Head of caudate nucleus (tissue), 42 donors: ENCODE results near the gene GRIK4.
"Not testable (repeated sequence)": the region's sequence is repeated elsewhere in the genome, so short reads cannot be mapped to it uniquely, and the experiment has no call there.

ENCODE experiments used
- DNase-seq, 42 donors: peaks; one replicate each; pipeline versions ENCODE4 v3.0.0 to v3.0.0-alpha.2; 2020 to 2021; ENCODE audit warnings: mixed read lengths in 7 of 42
- intact Hi-C: fragments of 100-400 bp; cut with DNase I; formaldehyde crosslinking; loops from one replicate; pipeline ENCODE4 v1.15.0; 2022

Gene GRIK4

GRCh38 chr11:120582535-120582934, 71.0 kb downstream of the GRIK4 start:
- intact Hi-C loops, DNase-seq: not testable (repeated sequence)

DNA sequence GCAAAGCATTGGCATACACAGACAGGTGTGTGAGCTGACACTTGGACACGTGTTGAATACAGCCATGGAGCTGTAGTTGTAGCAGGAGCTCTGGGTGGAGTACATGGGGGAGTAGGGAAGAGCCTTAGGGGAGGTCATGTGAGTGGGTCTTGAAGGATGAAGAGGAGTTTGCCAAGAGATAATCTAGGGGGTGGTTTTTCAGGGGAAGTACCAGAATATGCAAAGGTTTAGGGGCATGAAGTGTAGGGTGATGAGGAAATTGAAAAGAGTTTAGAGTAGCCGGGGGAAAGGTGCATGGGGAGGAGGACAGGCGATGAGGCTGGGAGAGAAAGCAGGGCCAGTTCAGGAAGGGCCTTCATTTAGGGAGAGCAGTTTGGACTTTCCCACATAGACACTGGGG, 74.5 kb downstream of the GRIK4 start:
- intact Hi-C loops = no loop called here
- DNase-seq = no peak

- intact Hi-C loops = no loop called here
- no peak for DNase-seq
Measured at GRCh38 chr11:120586728-120587127, 75.2 kb downstream of the GRIK4 start.

- intact Hi-C loops = no loop called here
- no peak for DNase-seq
Measured at GRCh38 chr11:120587299-120587698, 75.8 kb downstream of the GRIK4 start.

- DNase-seq = no peak
- intact Hi-C loops = no loop called here
Measured at GRCh38 chr11:120589376-120589775, 77.8 kb downstream of the GRIK4 start.

- DNase-seq = no peak
- intact Hi-C loops = no loop called here
Measured at GRCh38 chr11:120590472-120590871, 78.9 kb downstream of the GRIK4 start.

- intact Hi-C loops = no loop called here
- DNase-seq = no peak
Measured at GRCh38 chr11:120594746-120595145, 83.2 kb downstream of the GRIK4 start.

- no peak for DNase-seq
- intact Hi-C loops = no loop called here
Measured at GRCh38 chr11:120595557-120595956, 84.0 kb downstream of the GRIK4 start.

DNA sequence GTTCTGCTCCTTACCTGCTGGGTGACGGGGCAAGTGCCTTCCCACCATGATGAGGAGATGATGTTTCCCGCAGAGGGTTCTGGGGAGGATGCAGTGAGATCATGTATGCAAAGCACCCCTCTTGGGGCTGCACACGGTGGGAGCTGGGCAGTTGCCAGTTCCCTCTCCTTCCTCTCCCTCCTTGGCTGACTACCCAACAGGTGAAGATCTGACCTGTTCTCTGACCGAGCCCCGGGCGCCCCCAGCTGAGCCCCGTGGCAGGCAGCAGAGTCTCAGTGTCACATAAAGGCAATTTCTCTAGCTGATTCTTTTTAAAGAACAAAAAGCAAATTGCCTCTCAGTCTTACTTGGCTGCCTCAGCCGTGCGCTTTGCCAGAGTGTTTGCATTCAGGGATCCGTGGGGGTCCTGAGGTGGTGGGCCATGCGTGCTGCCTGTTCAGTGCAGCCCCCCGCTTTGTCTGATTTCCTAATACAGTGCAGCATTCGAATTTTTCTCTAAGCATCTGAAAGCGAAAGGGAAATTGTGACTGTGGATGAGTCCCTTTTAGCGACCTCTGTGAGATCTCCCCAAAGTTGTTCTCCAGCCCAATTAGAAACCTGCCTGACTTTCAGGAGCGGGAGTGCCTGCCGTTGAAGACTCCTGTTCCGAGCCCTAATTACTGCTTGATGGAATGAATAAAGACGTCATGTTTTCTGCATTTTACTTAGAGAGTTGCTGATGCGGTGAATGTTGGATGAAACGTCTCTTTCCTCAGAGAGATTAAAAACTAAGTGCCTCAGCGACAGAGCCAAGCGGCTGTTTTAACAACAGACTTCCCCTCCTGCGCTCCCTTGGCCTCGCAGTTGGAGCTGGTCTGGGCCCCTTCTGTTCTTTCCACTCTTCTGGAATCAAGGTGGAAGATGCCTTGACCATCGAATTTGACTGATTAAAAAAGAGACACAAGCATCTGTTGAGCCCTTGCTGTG, 86.0 kb downstream of the GRIK4 start:
- DNase-seq = peak in 4 of 42 donors; percentile 10 to 43 (median 14)
- intact Hi-C loops = no loop called here

DNA sequence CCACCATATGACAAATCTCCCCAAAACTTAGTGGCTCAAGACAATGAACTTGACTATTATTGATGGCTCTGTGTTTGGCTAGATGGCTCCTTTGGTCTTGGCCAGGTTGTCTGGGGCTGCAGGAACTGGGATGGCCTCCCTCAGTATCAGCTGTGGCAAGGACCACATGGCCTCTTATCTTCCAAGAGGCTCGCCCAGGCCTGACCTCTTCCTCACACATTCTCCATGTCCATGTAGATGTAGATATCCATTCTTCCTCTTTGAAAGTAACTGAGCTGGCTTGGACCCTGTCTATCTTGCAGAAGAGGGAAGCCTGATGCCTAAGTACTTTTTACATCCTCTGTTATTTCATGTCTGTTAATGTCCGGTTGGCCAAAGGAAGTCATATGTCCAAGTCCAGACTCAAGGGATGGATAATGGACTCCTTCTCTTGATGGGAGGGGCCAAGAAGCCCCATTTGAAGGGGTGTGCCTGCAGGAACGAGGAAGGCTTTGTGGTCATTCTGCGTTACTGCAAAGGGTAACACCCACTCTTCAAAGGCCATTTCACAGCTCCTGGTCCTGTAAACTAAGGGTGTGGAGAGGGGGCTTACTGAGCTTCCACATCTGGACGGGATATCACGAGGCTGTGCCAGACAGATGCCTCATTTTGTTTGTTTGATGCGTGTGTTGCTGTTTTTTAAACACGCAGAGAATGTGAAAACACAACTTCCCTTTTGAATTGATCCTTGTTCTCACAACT, 87.1 kb downstream of the GRIK4 start:
- intact Hi-C loops = no loop called here
- no peak for DNase-seq

DNA sequence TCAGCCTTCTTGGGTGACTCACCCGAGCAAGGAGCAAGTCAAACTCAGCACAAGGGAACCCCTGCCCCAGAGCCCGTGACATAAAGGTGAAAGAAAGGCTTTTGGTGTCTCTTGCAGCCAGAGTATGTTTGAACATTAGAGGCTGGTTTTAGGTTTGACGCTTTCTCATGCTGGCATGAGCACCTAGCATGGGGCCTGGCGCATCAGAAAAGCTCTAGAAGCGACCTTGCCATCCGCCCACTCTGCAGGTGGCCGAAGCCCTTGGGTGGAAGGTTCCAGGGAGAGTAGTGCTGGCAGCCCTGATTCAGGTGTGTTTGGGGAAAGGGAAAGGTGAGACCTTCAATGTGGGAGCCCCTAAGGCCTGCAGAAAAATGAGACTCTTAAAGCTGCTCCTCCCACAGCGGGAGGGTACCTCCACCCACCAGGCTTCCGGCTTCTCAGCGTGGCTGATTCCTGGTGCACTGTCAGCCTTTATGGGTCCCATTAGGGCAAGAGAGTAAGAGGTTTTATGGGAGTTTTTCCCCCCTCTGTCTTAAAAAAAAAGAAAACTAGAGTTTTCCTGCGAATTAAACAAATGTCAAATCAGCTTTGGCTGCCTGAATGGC, 88.4 kb downstream of the GRIK4 start:
- intact Hi-C loops = no loop called here
- no peak for DNase-seq

- intact Hi-C loops = no loop called here
- no peak for DNase-seq
Measured at GRCh38 chr11:120601536-120601935, 90.0 kb downstream of the GRIK4 start.

- no peak for DNase-seq
- intact Hi-C loops = no loop called here
Measured at GRCh38 chr11:120603071-120603470, 91.5 kb downstream of the GRIK4 start.

DNA sequence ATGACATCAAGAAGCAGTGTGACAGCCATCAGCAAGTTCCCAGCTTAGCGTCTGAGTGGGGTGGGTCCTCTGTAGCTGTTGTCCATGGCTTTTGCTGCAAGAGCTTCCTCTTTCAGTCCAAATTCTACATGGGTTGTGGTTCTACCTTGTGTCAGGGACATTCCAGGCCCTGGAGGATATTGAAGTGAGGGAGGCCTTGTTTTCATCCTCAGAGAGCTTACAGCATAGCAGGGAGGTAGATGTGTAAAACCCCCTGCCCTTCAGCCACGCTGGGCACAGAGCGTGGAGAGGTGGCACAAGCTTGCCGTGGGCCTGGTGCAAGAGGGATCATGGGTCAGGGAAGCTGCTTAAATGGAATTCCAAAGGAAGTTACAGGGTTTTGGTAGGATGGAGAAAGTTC, 93.9 kb downstream of the GRIK4 start:
- intact Hi-C loops = no loop called here
- DNase-seq = no peak

DNA sequence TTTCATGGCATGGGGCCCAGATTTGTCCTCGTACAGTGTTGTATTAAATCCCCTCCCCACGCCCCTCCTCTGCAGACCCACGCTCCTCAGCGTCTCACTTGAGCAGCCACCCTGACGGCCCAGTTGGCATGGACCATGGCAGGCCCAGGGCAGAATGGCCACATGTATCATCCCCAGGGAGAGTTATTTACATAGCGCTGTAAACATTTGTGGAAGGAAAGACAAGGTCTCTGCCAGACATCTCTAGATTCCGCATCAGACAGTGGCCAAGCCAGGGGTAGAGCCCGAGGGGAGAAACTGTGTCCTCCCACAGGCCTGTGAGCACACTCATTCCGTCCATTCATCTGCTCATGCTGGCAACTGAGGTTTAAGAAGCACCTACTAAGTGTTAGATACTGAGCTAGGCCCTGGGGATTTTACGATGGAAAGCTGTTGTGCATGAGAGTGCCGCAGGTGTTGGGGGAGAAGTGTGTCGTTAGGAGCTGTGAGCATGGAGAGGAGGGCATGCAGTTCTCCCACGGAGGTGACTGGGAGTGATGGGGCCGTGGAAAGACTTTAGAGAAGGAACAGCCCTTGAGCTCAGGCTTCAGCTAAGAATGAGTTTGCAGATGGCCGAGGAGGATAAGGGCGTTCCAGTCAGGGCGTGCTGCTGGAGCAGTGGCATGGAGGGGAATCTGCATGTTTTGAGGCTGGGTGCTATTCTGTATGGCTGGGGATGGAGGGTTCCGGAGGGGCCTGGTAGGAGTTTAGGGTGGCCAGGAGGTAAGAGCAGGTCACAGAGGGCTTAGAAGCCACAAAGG, 94.9 kb downstream of the GRIK4 start:
- intact Hi-C loops = no loop called here
- no peak for DNase-seq

DNA sequence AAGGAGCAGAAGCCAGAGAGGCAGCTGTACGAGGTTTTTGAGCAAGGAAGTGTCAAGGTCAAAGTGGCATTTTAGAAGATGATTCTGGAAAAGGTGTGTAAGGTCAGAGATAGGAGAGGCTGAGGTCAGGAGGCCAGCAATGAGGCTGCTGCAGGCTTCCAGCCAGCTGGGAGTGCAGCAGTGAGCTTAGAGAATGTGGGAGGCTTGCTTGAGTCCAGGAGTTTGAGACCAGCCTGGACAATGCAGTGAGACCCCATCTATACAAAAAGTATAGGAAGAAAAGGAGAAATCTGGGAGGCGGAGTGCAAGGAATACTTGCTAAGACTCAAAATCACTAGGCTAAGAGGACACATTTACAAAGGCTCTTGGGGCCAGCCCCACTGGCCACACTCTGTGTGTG, 96.5 kb downstream of the GRIK4 start:
- DNase-seq = no peak
- intact Hi-C loops = no loop called here

DNA sequence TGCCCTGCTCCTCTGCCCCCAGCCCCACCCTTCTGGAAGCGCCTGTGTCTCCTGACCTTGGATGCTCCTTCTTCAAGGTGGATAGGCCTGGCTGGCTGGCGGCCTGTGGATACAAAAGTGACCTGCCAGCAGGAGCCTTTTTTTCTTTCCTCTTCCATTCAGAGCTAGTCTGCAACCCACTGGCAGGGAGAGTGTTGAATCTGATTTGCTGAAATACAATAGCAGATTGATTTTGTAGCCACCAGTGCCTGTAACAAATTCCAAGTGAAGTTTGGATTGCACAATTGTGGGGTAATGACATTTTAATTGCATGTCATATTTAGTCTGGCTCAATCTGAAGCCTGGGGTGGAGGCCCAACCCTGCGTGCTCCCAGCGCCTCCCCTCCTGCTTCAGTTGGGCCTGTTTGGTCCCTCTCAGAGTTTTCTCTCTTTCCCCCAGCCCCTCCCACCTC, 97.2 kb downstream of the GRIK4 start:
- intact Hi-C loops = no loop called here
- peak in 12 of 42 donors; percentile 7 to 49 (median 32) for DNase-seq

GRCh38 chr11:120610111-120610510, 98.6 kb downstream of the GRIK4 start:
- DNase-seq = no peak
- intact Hi-C loops = no loop called here

DNA sequence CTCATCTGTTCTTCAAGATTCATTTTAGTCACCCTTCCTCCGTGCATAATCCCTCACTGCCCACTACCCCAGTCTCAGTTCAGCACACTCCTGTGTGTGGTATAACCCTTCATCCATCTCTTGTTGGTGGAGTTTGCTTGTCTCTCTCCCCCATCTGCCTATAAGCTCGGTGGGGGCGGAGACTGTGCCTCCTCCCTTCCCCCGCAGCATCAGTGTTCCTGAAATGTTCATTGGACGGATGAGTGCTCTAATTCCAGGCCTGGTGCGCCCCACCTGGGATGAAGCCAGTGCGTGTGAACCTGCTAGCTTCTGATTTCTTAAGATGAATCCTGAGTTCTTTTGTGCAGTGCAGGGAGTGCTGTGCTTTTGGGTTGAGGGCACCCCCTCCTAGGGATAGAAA, 100.0 kb downstream of the GRIK4 start:
- DNase-seq = no peak
- intact Hi-C loops = no loop called here
